Brain microvascular endothelial cell (primary cell): ENCODE results near the gene NOD2.

Experiments used
- DNase-seq: peaks from one replicate; pipeline ENCODE4 v3.0.0-alpha.2; 2020
- H3K27ac ChIP-seq: fragments of 250-450 bp; sonication (Bioruptor Pico); 2 replicates; pipeline ENCODE4 v1.5.1; 2020; ENCODE audit warnings: mild to moderate bottlenecking, moderate library complexity
- H3K27me3 ChIP-seq: fragments of 250-450 bp; sonication (Bioruptor Pico); replicated peaks from 2 replicates; pipeline ENCODE4 v1.5.1; 2020; ENCODE audit warnings: mild to moderate bottlenecking
- H3K36me3 ChIP-seq: fragments of 250-450 bp; sonication (Bioruptor Pico); replicated peaks from 2 replicates; pipeline ENCODE4 v1.5.1; 2020; ENCODE audit warnings: mild to moderate bottlenecking
- H3K4me3 ChIP-seq: 2 replicates; pipeline ENCODE4 v1.5.1; 2011; ENCODE audit warnings: low read depth, mild to moderate bottlenecking, control low read depth, low read length, moderate library complexity
- in situ Hi-C: cut with HindIII; loops from 2 replicates; pipeline ENCODE4 v1.10.0; 2017; ENCODE audit warnings: low sequenced_read_pairs, low pct_ligation_motif_present
- TF ChIP-seq, protein P1 (sequence below): IDR thresholded peaks from 2 replicates; pipeline ENCODE4 v1.5.1; 2011; ENCODE audit warnings: low read depth, mild to moderate bottlenecking, moderate library complexity, low read length, control low read depth, inconsistent platforms; ENCODE audit errors: missing control alignments

The NOD2 gene

DNA sequence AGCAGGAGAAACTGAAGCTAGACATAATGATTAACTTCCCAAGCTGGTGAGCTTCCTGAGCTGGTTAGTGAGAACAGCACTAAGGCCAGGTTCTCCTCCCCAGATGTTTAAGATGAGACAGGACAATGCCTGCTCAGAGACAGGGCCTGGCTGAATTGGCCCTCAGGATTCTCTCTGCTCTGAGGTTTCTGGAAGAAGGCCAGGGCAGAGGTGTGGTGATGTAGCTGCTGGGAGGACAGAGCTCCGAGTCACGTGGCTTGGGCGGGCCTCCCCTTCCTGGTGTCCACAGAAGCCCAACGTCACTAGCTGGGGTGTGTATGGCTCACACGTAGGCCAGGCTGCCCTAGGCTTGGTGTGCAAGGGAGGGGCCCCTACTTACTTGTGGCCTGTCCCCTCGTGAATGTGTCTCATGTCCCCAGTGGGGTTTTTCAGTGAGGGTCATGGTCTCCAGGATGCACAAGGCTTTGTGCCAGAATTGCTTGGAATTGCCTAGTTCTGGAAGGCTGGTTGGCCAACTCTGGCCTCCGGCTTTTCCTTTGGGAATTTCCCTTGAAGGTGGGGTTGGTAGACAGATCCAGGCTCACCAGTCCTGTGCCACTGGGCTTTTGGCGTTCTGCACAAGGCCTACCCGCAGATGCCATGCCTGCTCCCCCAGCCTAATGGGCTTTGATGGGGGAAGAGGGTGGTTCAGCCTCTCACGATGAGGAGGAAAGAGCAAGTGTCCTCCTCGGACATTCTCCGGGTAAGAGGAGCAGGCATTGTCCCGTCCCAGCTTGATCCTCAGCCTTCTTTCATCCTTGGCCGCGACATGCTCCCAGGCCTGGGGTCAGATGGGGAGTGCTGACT is 3.4 kb downstream of the NOD2 start:
- no peaks in the 10 kb centered on the region for H3K36me3 ChIP-seq
- in situ Hi-C loops, result no loop called here
- H3K4me3 ChIP-seq, result no peak overlapping the region
- TF ChIP-seq, protein P1, sequence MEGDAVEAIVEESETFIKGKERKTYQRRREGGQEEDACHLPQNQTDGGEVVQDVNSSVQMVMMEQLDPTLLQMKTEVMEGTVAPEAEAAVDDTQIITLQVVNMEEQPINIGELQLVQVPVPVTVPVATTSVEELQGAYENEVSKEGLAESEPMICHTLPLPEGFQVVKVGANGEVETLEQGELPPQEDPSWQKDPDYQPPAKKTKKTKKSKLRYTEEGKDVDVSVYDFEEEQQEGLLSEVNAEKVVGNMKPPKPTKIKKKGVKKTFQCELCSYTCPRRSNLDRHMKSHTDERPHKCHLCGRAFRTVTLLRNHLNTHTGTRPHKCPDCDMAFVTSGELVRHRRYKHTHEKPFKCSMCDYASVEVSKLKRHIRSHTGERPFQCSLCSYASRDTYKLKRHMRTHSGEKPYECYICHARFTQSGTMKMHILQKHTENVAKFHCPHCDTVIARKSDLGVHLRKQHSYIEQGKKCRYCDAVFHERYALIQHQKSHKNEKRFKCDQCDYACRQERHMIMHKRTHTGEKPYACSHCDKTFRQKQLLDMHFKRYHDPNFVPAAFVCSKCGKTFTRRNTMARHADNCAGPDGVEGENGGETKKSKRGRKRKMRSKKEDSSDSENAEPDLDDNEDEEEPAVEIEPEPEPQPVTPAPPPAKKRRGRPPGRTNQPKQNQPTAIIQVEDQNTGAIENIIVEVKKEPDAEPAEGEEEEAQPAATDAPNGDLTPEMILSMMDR, result no peak
- no peak overlapping the region for H3K27ac ChIP-seq
- peak; percentile 64 for DNase-seq
- peaks cover 7% of the 10 kb centered on the region for H3K27me3 ChIP-seq

DNA sequence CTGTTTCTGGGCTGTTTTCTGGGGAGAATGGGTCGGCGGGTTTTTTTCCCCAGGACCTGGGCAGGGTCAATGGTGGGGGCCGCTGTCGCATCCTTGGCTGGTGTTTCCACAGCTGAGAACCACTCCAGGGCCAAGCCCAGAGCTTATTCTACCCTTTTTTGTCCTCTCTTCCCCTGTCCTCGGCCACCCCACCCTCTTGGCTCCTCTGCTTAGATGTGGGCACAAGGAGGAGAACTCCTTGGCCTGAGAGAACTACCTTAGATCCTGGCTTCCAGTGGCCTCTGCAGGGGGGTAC is 4.0 kb downstream of the NOD2 start:
- TF ChIP-seq, protein P1, result no peak
- H3K27ac ChIP-seq, result no peak overlapping the region
- no peaks in the 10 kb centered on the region for H3K36me3 ChIP-seq
- in situ Hi-C loops, result no loop called here
- peaks cover 7% of the 10 kb centered on the region for H3K27me3 ChIP-seq
- no peak overlapping the region for H3K4me3 ChIP-seq
- DNase-seq, result no peak

DNA sequence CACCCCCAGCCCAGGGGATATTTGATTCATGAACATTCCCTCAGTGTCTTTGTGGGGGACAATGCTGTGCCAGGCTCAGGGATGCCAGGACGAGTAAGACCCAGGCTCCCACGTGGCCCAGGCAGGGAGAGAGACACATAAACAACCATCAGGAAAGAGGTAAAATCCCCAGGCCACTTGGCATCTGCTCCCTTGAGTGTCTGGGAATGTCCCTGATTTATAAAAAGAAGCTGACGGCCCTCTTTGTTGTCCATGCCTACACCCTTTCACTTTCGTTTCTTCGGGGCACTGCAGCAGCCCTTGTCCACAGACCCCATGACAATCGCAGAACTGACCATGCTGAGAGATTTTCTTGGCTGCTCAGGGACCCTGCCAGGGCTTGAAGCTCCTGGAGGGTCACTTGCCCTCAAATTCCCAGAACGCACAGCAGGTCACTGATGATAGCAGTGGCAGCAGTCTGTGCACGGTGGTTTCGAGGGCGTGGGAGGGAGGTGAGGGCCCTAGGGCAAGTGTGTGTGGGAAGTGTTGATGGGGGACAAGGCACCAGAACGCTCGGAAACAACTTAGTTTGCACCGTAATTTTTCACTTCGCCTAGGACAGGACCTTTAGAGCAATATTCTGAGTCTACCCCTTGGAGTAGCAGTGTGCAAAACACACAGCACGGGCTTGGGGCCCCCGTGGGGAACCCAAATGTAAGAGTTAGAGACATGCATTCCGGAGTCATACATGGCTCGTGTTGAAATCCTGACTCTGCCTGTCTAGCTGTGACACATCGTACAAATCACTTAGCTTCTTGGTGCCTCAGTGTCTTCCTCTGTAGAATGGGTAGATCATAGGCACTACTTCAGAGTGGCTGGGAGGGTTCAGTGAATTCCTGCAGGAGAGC is 4.7 kb downstream of the NOD2 start:
- H3K27me3 ChIP-seq, result peaks cover 6% of the 10 kb centered on the region
- no peaks in the 10 kb centered on the region for H3K36me3 ChIP-seq
- DNase-seq, result peak; percentile 59
- peak overlapping the region; percentile 48 for H3K4me3 ChIP-seq
- no peak overlapping the region for H3K27ac ChIP-seq
- TF ChIP-seq, protein P1, result no peak
- in situ Hi-C loops, result no loop called here

DNA sequence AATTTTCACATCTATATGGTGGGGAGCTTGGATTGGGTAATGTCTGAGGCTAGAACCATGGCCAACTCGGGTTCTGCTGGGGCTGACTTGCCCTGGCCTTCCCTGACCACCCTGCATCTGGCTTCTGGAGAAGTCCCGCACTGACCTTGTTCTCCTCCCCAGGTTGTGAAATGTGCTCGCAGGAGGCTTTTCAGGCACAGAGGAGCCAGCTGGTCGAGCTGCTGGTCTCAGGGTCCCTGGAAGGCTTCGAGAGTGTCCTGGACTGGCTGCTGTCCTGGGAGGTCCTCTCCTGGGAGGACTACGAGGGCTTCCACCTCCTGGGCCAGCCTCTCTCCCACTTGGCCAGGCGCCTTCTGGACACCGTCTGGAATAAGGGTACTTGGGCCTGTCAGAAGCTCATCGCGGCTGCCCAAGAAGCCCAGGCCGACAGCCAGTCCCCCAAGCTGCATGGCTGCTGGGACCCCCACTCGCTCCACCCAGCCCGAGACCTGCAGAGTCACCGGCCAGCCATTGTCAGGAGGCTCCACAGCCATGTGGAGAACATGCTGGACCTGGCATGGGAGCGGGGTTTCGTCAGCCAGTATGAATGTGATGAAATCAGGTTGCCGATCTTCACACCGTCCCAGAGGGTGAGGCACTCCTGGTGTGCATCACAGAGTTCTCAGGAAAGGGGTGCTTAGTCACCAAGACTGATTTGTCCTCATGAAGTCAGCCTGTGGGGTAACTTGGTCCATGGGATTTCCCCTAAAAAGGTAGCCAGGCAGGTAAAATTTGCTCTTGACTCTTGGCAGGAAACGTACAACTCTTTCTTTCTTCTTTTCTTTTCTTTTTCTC is 6.1 kb downstream of the NOD2 start:
- no peak for DNase-seq
- in situ Hi-C loops, result no loop called here
- Histone ChIP-seq H3K27me3 (no peaks in the 10 kb centered on the region), H3K36me3 (no peaks in the 10 kb centered on the region), H3K27ac (no peak overlapping the region), H3K4me3 (no peak overlapping the region)
- TF ChIP-seq, protein P1, result no peak

DNA sequence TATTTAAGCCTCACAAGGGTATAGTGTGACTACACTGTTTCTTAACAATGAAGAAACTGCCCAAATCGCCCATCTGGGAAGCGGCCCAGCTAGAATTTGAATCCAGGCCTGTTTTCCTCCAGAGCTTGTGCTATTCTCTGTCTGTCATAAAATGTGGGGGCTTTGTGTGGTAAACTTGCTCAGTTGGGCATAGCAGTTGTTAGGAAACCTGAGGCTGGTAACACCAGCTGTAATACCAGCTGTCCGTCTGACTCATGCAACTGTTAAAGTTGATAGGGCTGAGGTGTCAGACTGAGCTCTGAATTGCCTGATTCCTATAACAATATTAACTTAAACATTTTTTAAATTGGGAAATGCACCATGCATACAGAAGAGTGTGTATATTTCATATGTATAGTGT is 9.3 kb downstream of the NOD2 start:
- Histone ChIP-seq H3K36me3 (no peaks in the 10 kb centered on the region), H3K27me3 (no peaks in the 10 kb centered on the region), H3K27ac (no peak overlapping the region), H3K4me3 (no peak overlapping the region)
- DNase-seq, result no peak
- in situ Hi-C loops, result no loop called here
- TF ChIP-seq, protein P1, result no peak
